GM21447 (cell line): ENCODE measurements around the gene ATP6V0A4.
"Not testable (repeated sequence)": the region's sequence is repeated elsewhere in the genome, so short reads cannot be mapped to it uniquely, and the experiment has no call there.

Source experiments
- ATAC-seq: cut with Tn5 transposase; IDR thresholded peaks from one replicate; pipeline ENCODE4 v1.9.1; 2021; ENCODE audit not compliant: unreplicated experiment

ATP6V0A4 gene

DNA sequence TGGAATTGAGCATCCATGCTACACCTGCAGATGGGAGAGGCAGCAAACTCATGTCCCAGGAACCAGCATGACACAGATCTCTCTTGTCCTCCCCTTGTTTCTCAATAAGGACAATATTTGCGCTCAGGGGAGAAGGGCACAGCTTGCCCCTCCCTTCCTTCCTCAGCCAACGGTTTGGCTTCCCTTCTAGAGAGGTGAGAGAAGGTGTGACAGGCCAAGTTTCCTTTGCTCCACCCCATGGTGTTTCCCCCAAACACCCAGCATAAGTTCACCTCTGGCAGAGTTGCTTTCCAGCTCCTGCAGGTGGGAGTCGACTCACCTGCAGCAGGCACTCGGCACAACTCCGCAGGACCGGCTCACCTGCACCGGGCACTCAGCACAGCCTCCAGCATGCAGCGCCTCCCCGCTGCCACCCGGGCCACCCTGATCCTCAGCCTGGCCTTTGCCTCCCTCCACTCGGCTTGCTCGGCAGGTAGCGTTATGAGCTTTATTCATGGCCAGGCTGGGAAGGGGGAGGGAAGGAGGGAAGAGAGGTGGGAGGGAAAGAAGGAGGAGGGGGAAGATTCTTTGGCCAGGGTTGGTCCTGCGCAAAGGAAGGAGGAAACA, at the start of gene ATP6V0A4, which contains the start of gene TMEM213:
ATP6V0A4 (minus strand) TSS at position 482 of the 606 bp plus-strand sequence. CDS start 26,949 bp downstream, outside the sequence.
TMEM213 (plus strand) TSS at position 280 of the 606 bp plus-strand sequence; CDS start at position 391, 111 bp downstream.
- no peak for ATAC-seq

GRCh38 chr7:138845711-138846110, 47.7 kb upstream of the ATP6V0A4 start:
- no peak for ATAC-seq

DNA sequence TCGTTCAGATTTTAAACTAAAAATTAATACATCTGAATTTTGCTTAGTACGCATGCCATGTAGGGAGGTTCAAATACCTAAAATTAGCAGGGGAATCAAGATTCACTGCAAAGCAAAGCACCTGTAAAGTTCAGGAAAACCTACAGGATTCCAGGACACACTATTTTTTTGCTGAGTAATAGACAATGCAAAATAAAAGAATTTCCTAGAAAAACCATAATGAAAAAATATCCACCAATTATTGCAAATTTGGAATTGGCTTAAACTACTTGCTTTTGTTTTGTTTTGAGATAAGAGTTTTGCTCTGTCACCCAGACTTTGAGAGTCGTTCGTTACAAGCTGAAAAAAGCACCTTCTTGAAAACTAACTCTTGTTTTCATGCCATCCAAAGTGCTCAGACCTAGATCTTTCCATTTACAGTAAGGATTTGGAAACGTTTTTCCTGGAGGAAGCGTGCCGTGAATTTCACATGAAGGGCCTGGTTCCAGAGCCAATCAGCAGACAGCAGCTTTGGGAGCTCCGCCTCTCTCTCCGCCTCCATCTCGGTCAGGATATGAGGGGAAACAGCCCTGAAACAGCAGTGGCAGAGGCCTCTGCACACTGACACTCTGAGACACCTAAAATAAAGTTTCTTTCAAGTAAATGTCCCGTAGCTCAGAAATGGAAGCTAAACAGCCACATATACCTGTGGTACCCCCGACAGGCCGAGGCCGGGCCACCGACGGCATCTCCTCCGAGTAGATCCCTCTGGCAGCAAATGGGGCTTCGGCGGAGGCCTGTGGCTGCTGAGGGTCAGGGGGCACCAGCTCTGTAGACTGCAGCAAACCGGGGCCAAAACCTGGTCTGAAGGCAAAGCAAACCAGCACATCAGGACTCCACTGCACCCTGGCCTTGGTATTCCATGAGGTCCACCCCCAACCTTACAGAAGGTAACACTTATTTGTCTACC, 45.9 kb upstream of the ATP6V0A4 start:
- no peak for ATAC-seq

- no peak for ATAC-seq
These were observed 44.1 kb upstream of the ATP6V0A4 start for GRCh38 chr7:138842111-138842510.

DNA sequence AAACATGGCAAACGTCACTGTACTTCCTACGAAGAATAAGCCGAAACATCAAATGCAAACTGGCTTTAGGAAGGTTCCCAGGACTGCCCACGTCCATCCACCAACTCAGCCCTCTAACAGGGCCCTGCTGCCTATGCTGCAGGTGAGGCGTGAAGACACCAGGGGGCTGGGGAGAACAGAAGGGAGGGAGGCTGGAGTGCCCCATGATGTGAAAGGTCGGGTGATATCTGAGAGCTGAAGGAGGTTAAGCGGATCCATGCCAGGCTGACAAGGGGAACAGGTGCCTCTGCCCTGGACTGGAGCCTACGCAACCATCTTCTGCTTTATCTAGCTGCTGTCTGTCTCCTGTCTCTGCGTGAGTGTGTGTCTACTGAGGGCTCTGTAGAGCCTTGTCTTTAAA, 40.2 kb upstream of the ATP6V0A4 start:
- no peak for ATAC-seq

DNA sequence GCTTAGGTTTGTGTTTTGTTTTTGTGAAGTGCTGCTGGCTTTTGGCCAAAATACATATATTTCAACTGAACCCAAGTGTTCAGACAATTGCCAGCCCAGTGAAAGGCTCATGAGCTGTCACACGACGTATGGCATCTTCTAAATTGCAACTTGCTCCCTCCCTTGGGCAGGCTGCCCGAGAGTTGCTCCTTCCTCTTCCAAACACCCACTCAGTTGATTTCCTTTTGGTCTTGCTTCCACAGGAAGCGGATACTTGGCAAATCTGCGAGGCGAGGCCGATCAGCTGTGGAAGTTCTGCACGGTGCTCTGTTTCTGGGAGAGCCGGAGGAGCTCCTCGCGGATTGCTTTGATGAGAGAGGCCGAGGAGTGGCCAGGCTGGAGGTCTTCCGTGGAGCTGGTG, 39.6 kb upstream of the ATP6V0A4 start:
- ATAC-seq: no peak

GRCh38 chr7:138835087-138835486, 37.1 kb upstream of the ATP6V0A4 start:
- no peak for ATAC-seq

- ATAC-seq: no peak
These were observed 36.6 kb upstream of the ATP6V0A4 start for GRCh38 chr7:138834583-138834982.

GRCh38 chr7:138833596-138833995, 35.6 kb upstream of the ATP6V0A4 start:
- no peak for ATAC-seq

DNA sequence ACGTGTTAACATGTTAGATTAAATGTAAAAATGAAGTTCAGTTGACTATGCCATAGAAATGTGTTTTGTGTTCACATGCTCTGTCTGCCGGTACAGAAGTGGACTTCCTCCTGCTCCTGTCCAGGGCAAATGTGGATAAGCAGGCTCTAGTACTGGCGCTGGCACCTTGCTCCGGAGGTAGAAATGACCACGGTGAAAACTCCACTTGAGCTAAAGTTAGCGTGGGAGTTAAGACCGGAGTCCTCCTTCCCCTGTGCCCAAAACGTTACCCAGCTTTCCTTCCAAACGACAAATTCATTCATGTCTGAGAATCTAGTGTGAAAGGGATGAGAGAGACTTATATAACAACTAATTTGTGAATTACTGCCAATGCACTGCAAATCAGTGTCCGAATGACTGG, 35.0 kb upstream of the ATP6V0A4 start:
- no peak for ATAC-seq

GRCh38 chr7:138829335-138829734, 31.3 kb upstream of the ATP6V0A4 start:
- no peak for ATAC-seq

DNA sequence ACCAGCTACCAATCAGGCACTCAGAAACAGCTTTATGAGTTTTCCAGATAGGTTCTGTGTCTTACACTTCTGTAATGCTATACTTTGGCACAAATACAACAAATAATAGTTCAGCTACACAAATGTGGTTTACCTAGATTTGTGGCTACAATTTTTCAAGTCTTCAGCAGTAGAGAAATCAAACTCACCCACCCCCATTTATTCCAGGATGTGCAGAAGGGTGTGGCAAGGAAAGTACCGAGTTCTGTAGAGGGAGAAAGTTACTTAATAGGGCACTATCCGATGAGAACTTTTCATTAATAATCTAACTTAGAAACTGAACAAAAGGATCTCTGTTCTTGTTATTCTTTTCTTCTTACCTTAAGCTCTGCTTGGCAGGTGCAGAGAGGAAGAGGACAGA, 30.3 kb upstream of the ATP6V0A4 start:
- no peak for ATAC-seq

GRCh38 chr7:138825049-138825721, 27.2 kb upstream of the ATP6V0A4 start:
- no peak for ATAC-seq

- no peak for ATAC-seq
These were observed 25.0 kb upstream of the ATP6V0A4 start for GRCh38 chr7:138822867-138823535.

DNA sequence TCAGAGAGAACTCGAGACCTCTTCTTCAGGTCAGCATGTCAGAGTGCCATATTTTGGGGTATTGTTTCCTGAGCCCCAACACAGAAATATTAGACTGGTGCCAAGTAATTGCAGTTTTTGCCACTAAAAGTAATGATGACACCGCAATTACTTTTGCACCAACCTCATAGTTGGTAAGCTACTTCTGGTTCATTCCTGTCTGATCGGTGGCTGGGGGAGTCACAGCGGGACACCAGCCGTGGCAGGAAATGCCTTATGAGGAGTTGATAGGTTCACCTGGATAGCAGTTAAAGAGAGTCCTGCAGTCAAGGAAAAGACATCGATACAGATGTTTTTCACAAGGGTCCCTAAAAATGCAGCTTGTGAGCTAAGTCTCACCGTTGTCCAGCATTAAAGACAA, 23.9 kb upstream of the ATP6V0A4 start:
- no peak for ATAC-seq

GRCh38 chr7:138819625-138820024, 21.6 kb upstream of the ATP6V0A4 start:
- ATAC-seq: no peak

DNA sequence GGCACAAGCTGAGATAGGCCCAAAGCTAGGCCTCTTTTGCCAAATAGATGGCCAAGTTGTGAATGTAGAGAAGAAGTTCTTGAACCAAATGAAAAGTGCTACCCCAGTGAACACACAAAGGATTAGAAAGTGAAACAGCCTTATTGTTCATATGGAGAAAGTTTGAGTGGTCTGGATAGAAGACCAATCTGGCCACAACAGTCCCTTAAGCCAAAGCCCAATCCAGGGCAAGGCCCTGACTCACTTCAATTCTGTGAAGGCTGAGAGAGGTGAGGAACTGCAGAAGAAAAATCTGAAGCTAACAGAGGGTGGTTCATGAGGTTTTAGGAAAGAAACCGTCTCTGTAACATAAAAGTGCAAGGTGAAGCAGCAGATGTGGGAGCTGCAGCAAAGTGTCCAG, 18.7 kb upstream of the ATP6V0A4 start:
- no peak for ATAC-seq

DNA sequence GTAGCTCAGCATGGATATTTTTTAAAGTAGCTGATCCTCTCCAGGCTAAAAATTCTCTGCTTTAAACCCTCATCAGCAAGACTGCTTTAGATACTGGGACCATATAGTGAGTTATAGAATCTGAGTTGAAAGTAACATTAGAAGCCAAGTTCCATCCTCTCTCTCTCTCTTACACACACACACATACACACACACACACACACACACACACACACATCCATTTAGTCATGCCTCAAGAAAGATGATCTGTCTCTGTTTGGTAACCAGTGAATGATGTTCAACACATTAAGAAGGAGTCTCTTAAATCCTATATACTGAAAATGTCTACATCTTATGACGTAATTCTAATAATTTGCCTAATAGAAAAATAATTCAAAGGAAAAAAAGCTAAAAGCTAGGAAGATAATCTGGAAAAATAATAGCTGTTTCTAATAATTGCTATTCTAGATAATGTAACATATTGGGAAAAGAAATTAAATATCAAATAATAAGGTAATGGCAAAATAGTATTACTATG, 16.9 kb upstream of the ATP6V0A4 start:
- ATAC-seq: no peak

DNA sequence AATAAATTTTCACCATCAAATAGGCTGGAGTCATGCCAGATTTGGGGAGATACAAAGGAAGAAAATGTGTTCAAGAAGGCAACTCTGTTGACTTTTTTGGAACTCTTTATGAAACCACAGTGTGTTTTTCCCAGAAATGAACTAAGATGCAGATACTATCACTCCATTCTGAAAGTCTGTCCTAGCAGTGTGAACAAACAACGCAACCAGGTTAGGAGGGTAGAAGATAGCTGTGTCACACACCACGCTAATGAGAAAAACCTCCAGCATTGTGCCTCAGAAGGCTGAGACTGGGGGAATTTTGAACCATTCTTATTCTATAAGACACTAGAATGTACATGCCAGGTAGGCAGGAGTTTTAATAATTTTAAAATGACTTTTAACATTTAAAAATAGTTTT, 15.9 kb upstream of the ATP6V0A4 start:
- ATAC-seq: no peak

DNA sequence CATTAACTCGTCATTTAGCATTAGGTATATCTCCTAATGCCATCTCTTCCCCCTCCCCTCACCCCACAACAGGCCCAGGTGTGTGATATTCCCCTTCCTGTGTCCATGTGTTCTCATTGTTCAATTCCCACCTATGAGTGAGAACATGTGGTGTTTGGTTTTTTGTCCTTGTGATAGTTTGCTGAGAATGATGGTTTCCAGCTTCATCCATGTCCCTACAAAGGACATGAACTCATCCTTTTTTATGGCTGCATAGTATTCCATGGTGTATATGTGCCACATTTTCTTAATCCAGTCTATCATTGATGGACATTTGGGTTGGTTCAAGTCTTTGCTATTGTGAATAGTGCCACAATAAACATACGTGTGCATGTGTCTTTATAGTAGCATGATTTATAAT, 13.3 kb upstream of the ATP6V0A4 start:
- not testable (repeated sequence) for ATAC-seq

GRCh38 chr7:138809346-138809745, 11.3 kb upstream of the ATP6V0A4 start:
- ATAC-seq: no peak
